Left lung (tissue), 10 donors: ENCODE data around the gene USP9Y. TPM values are rescaled to one million over a fixed set of nuclear protein-coding genes. Genes with fewer than 3 reads are reported as not detected.

Source experiments
- ATAC-seq: fragments of 200-7000 bp; cut with Tn5 transposase; one replicate; pipeline ENCODE4 v1.9.1; 2020; ENCODE audit warnings: moderate library complexity
- DNase-seq, 4 donors: peaks; one replicate each; pipeline ENCODE4 v3.0.0-alpha.2; 2013 to 2020
- H3K27ac ChIP-seq, 2 donors: fragments of 200-600 bp; sonication (generic) in 1 of 2; one replicate each; pipeline versions ENCODE4 v1.5.0 to v1.8.0; 2020 to 2021
- H3K27me3 ChIP-seq, 2 donors: fragments of 200-600 bp; sonication (generic) in 1 of 2; one replicate each; pipeline versions ENCODE4 v1.5.0 to v1.8.0; 2020 to 2021
- H3K36me3 ChIP-seq, 2 donors: fragments of 200-600 bp; sonication (generic) in 1 of 2; one replicate each; pipeline versions ENCODE4 v1.5.0 to v1.8.0; 2020 to 2021
- H3K4me1 ChIP-seq, 2 donors: fragments of 200-600 bp; one replicate each; pipeline ENCODE4 v1.8.0; 2021
- H3K4me3 ChIP-seq, 2 donors: fragments of 200-600 bp; sonication (generic) in 1 of 2; one replicate each; pipeline versions ENCODE4 v1.5.0 to v1.8.0; 2020 to 2021; ENCODE audit warnings: mild to moderate bottlenecking in 1 of 2
- H3K9me3 ChIP-seq, 2 donors: fragments of 200-600 bp; sonication (generic) in 1 of 2; one replicate each; pipeline versions ENCODE4 v1.5.0 to v1.8.0; 2020 to 2021
- CTCF ChIP-seq, 2 donors: fragments of 200-600 bp; sonication (generic) in 1 of 2; IDR thresholded peaks; one replicate each; pipeline versions ENCODE4 v1.5.0 to v1.8.0; 2021; ENCODE audit warnings: antibody characterized with exemption in 2 of 2
- intact Hi-C, 2 donors: fragments of 100-400 bp; cut with DNase I; formaldehyde crosslinking; loops; one replicate each; pipeline versions ENCODE4 v1.11.2 to v1.14.2; 2022
- polyA plus RNA-seq, 6 donors: library from polyadenylated mRNA; unstranded; fragments of 120-200 nt; gene quantifications; one replicate each; pipeline ENCODE4 v1.2.1, GENCODE V29; 2013; ENCODE audit not compliant: insufficient read length in 6 of 6
- total RNA-seq, 2 donors: library from RNA; stranded (reverse); fragmentation: NEBNext Ultra II Directional; extraction: Animal tissue kit (Norgen Biotek cat#: 25700); gene quantifications; one replicate each; pipeline ENCODE4 v1.2.1, GENCODE V29; 2021
- donor health status: DM: no; HTN: yes; CAD: no.
- donor health status: DM: no; HTN: no; CAD: no.

USP9Y gene
- total and polyA plus RNA-seq, 8 donors, result 0.12 to 61.7 (median 16.8) TPM; not detected in 1

GRCh38 chrY:12867960-12868359 is 166.9 kb downstream of the USP9Y start:
- DNase-seq (no peak), ATAC-seq (no peak)
- H3K36me3 ChIP-seq, result no peaks in the 10 kb centered on the region
- no peaks in the 10 kb centered on the region for H3K4me1 ChIP-seq
- no peak for TF ChIP-seq CTCF (IDR thresholded peaks at IDR 0.05)
- no peaks in the 10 kb centered on the region for H3K27me3 ChIP-seq
- H3K4me3 ChIP-seq, result no peak overlapping the region
- intact Hi-C loops, result no loop called here
- H3K9me3 ChIP-seq, result no peaks in the 10 kb centered on the region
- H3K27ac ChIP-seq, result no peak overlapping the region

GRCh38 chrY:12896973-12897372 is 195.9 kb downstream of the USP9Y start:
- Histone ChIP-seq H3K4me3 (no peak overlapping the region), H3K9me3 (peaks cover 0 to 7% of the 10 kb centered on the region in 2 donors), H3K4me1 (no peaks in the 10 kb centered on the region), H3K27me3 (no peaks in the 10 kb centered on the region), H3K36me3 (no peaks in the 10 kb centered on the region), H3K27ac (no peak overlapping the region)
- ATAC-seq (no peak), DNase-seq (no peak)
- intact Hi-C loops, result no loop called here
- no peak for TF ChIP-seq CTCF (IDR thresholded peaks at IDR 0.05)

GRCh38 chrY:12898604-12899003 is 197.6 kb downstream of the USP9Y start:
- DNase-seq, result no peak
- intact Hi-C loops, result no loop called here

GRCh38 chrY:12904618-12905516 is 203.8 kb downstream of the USP9Y start, which contains the start of gene DDX3Y:
DDX3Y (plus strand) TSS chrY:12904868; CDS start chrY:12904937, 69 bp downstream.
- H3K27me3 ChIP-seq, result no peaks in the 10 kb centered on the region
- no peaks in the 10 kb centered on the region for H3K9me3 ChIP-seq
- TF ChIP-seq CTCF (IDR thresholded peaks at IDR 0.05), result no peak
- peak within 1 kb of the TSS in 1 of 2 donors; percentile 60 for H3K4me3 ChIP-seq
- H3K4me1 ChIP-seq, result peaks cover 0 to 9% of the 10 kb centered on the region in 2 donors
- DNase-seq (peak in 2 of 4 donors; percentile 80 to 96), ATAC-seq (no peak)
- H3K27ac ChIP-seq, result peak within 1 kb of the TSS in 1 of 2 donors; percentile 94
- H3K36me3 ChIP-seq, result no peaks in the 10 kb centered on the region
- intact Hi-C loops, result no loop called here

More at GRCh38 chrY:12898604-12899003, 197.6 kb downstream of the USP9Y start:
- Histone ChIP-seq H3K27ac (no peak overlapping the region), H3K9me3 (no peaks in the 10 kb centered on the region), H3K4me1 (no peaks in the 10 kb centered on the region), H3K36me3 (no peaks in the 10 kb centered on the region), H3K27me3 (no peaks in the 10 kb centered on the region), H3K4me3 (no peak overlapping the region)
- ATAC-seq, result no peak
- TF ChIP-seq CTCF (IDR thresholded peaks at IDR 0.05), result no peak

- Histone ChIP-seq H3K4me1 (peaks cover 0 to 9% of the 10 kb centered on the region in 2 donors), H3K36me3 (no peaks in the 10 kb centered on the region), H3K27ac (peak overlapping the region in 1 of 2 donors; percentile 94), H3K9me3 (no peaks in the 10 kb centered on the region), H3K4me3 (peak overlapping the region in 1 of 2 donors; percentile 60), H3K27me3 (no peaks in the 10 kb centered on the region)
- TF ChIP-seq CTCF (IDR thresholded peaks at IDR 0.05), result no peak
- intact Hi-C loops, result no loop called here
- DNase-seq, result peak in 2 of 4 donors; percentile 66 to 88
- ATAC-seq, result no peak
Observed at GRCh38 chrY:12905517-12905872, 204.5 kb downstream of the USP9Y start.
